Measurements from ENCODE around the gene OBSCN.

OBSCN gene

DNA sequence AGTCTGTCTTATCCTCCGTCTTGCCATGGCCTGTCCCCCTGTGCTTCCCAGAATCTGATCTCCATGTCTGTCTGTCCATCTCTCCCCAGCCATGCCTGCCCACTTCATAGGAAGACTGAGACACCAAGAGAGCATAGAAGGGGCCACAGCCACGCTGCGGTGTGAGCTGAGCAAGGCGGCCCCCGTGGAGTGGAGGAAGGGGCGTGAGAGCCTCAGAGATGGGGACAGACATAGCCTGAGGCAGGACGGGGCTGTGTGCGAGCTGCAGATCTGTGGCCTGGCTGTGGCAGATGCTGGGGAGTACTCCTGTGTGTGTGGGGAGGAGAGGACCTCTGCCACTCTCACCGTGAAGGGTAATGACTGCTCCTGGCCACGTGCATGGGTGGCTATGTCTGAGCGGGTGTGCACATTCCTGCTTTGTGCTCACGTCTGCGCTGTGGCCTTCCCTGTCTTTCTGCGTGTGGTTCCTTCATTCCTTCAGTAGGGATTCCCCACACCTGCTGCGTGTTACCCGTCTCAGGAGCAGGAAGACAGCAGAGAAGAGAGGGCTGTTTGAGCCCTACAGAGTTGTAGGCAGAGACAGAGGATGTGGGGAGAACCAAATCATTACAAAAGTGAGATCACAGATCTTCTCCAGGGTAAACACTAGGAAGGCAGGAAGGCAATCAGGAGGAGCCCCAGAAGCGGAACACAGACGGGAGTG, 80.8 kb downstream of the OBSCN start:
- no peak for DNase-seq (ENCODE audit: low read depth in 2 of 2)

DNA sequence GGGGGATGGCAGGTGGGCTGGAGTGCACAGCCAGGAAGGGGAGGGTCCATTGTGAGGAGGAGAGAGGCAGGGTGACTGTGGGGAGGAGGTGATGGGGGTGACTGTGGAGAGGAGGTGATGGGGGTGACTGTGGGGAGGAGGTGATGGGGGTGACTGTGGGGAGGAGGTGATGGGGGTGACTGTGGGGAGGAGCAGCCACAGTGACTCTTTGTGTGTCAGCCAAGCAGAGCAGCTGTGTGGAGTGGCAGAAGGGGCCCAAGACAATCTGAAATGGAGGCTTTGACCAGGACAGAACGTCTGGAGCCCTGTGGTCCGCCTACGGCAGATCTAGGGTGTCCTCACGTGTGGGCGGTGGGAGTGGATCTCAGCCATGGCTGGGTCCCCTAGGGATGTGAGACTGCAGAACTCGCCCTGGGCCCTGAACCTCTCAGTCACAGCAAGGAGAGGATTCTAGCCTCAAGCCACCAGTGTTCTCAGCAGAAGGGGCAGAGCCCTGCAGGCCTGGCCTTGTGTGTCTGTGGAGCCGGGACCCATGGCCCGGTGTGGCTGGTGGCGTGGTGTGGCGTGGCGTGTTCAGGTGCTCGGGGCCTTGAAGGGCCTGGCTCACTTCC, 81.5 kb downstream of the OBSCN start:
- DNase-seq (ENCODE audit: low read depth in 2 of 2) = no peak

DNA sequence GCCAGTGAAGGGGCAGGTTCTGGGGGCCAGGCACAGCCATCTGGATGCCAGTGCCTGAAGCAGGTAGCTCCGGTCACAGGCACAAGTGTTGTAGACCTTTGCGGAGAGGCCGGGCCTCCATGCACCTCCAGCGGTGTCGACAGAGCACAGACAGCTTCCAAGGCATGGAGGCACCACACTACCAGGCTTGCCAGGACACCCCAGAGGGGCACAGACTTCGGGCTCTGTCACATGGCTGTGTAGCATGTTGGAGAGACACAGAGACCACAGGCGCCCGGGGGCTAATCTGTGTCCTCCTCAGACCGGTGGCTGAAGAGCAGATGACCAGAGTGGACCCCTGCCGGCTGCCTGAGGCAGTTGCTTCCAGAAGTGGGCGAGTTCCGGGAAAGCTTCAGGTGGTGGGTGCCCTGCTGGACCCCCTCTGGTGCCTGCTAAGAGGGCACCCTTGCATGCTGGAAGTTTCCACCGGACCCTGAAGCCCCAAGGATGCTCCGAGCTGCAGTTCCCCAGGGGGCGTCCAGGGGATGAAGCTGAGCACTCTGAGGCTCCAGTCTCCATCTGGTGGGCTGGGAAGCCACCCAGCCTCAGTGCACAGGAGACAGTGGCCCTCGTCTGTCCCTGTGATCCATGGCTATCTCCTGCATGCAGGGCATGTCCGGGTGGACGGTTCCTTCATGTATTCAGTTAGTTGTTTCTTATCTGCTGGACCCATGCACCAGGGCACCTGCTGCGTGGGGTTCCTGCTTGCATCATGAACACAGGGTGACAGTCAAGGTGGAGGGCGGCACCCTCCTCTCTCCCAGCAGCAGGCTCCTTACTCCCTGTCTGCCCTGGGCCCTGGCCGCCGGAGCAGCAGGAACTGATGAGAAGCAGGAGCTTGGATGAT, 82.4 kb downstream of the OBSCN start:
- no peak for DNase-seq (ENCODE audit: low read depth in 2 of 2)

DNA sequence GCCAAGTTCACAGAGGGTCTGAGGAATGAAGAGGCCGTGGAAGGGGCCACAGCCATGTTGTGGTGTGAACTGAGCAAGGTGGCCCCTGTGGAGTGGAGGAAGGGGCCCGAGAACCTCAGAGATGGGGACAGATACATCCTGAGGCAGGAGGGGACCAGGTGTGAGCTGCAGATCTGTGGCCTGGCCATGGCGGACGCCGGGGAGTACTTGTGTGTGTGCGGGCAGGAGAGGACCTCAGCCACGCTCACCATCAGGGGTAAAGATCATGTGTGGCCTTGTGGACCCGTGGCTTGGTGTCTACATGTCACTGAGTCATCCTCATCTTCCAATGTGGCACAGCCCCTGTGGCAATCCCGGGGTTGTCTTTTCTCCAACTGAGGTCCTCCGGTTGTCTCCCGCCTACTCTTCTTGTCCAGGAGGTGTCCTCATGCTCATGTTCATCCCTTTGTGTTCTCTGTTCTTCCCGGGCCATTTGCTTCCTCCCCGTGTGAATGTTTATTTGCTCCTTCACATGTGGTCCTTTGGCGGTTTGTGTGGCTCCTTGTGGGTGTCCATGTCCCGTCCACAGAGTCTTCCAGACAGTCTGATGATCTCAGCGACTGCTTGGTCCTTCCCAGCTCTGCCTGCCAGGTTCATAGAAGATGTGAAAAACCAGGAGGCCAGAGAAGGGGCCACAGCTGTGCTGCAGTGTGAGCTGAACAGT, 84.2 kb downstream of the OBSCN start:
- DNase-seq (ENCODE audit: low read depth in 2 of 2) = no peak

GRCh38 chr1:228292609-228292911, 84.7 kb downstream of the OBSCN start:
- DNase-seq (ENCODE audit: low read depth in 2 of 2) = no peak

- DNase-seq (ENCODE audit: low read depth in 2 of 2) = no peak
Measured at GRCh38 chr1:228293393-228293792, 85.5 kb downstream of the OBSCN start.

DNA sequence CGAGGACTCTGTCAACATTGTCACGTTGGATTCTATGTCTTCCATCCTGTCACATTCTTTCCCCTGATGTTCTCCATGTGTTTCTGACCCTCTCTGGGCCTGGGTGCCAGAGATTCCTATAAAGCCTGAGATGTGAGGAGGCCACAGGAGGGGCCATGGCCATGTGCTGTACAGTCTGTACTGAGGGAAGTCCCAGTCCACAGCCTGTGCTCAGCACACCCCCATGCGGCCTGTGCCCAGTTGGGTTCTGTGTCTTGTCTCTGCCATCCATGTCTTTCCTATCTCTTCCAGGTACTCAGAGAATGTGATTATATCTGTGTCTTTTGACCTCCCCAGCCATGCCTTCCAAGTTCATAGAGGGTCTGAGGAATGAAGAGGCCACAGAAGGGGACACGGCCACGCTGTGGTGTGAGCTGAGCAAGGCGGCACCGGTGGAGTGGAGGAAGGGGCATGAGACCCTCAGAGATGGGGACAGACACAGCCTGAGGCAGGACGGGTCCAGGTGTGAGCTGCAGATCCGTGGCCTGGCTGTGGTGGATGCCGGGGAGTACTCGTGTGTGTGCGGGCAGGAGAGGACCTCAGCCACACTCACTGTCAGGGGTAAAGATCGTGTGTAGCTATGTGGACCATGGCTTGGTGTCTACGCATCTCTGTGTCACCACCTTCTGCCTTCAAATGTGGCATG, 86.1 kb downstream of the OBSCN start:
- DNase-seq (ENCODE audit: low read depth in 2 of 2) = no peak

- no peak for DNase-seq (ENCODE audit: low read depth in 2 of 2)
Measured at GRCh38 chr1:228294717-228295116, 86.9 kb downstream of the OBSCN start.

GRCh38 chr1:228295201-228295600, 87.4 kb downstream of the OBSCN start:
- no peak for DNase-seq (ENCODE audit: low read depth in 2 of 2)

- DNase-seq (ENCODE audit: low read depth in 2 of 2) = no peak
Measured at GRCh38 chr1:228295981-228296380, 88.1 kb downstream of the OBSCN start.

- no peak for DNase-seq (ENCODE audit: low read depth in 2 of 2)
Measured at GRCh38 chr1:228297242-228297641, 89.4 kb downstream of the OBSCN start.

DNA sequence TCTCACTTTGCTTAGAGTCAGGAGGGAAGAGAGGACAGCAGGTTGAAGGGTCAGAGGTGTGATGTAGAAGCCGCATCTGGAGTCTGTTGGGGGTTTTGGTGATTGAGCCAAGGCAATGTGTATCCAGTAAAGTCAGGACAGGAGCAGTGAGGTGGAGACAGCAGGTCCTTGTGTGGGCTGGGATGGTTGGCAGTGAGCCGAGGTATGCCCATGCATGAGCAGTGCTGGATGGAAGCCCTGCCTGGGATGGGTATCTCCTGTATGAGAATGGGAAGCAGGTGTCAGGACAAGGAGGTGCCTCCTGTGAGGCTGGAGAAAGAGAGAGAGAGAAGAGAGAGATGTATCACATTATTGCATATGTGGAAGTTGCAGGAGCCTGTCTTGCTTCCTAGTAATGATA, 90.0 kb downstream of the OBSCN start:
- DNase-seq (ENCODE audit: low read depth in 2 of 2) = no peak

GRCh38 chr1:228298471-228298870, 90.6 kb downstream of the OBSCN start:
- no peak for DNase-seq (ENCODE audit: low read depth in 2 of 2)

DNA sequence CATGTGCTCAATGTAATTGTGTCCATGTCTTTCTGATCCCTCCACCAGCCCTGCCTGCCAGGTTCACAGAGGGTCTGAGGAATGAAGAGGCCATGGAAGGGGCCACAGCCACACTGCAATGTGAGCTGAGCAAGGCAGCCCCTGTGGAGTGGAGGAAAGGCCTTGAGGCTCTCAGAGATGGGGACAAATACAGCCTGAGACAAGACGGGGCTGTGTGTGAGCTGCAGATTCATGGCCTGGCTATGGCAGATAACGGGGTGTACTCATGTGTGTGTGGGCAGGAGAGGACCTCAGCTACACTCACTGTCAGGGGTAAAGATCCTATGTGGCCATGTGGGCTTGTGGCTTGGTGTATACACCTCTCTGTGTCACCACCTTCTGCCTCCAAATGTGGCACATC, 91.4 kb downstream of the OBSCN start:
- DNase-seq (ENCODE audit: low read depth in 2 of 2) = no peak

GRCh38 chr1:228299901-228300300, 92.1 kb downstream of the OBSCN start:
- DNase-seq (ENCODE audit: low read depth in 2 of 2) = no peak

DNA sequence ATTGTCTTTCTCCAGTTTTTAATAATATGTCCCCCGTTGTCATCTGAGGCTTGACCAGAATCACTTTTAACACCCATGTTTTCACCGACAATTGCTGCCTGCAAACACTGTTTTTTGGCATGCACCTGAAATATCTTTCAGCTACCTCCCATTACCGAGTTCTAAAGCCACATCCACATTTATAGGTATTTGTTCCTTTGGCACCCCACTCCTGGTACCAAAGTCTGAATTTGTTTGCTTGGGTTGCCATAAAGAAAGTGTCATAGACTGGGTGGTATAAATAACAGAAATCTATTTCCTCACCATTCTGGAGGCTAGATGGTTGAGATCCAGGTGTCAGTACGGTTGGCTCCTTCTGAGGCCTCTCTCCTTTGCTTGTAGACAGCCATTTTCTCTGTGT, 94.2 kb downstream of the OBSCN start:
- DNase-seq (ENCODE audit: low read depth in 2 of 2) = no peak

DNA sequence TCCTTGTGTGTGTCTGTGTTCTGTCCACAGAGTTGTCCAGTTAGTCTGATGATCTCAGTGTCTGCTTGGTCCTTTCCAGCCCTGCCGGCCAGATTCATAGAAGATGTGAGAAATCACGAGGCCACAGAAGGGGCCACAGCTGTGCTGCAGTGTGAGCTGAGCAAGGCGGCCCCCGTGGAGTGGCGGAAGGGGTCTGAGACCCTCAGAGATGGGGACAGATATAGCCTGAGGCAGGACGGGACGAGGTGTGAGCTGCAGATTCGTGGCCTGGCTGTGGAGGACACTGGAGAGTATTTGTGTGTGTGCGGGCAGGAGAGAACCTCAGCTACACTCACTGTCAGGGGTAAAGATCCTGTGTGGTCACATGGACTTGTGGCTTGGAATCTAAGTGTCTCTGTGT, 95.8 kb downstream of the OBSCN start:
- DNase-seq (ENCODE audit: low read depth in 2 of 2) = no peak

DNA sequence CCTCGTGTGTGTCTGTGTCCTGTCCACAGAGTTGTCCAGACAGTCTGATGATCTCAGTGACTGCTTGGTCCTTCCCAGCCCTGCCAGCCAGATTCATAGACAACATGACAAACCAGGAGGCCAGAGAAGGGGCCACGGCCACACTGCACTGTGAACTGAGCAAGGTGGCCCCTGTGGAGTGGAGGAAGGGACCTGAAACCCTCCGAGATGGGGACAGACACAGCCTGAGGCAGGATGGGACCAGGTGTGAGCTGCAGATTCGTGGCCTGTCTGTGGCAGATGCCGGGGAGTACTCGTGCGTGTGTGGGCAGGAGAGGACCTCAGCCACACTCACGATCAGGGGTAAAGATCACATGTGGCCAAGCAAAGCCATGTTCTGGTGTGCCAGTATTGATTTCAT, 96.4 kb downstream of the OBSCN start:
- DNase-seq (ENCODE audit: low read depth in 2 of 2) = no peak

GRCh38 chr1:228304766-228305395, 97.0 kb downstream of the OBSCN start:
- DNase-seq (ENCODE audit: low read depth in 2 of 2) = no peak

- DNase-seq (ENCODE audit: low read depth in 2 of 2) = no peak
Measured at GRCh38 chr1:228305721-228306152, 97.9 kb downstream of the OBSCN start.
